ENCODE results near the gene NUP210. TPM values are rescaled to one million over a fixed set of nuclear protein-coding genes. Genes with fewer than 3 reads are reported as not detected.

Gene NUP210
- total RNA-seq, 4 donors from 2014 or later: 3.1 to 15.4 (median 5.0) TPM

DNA sequence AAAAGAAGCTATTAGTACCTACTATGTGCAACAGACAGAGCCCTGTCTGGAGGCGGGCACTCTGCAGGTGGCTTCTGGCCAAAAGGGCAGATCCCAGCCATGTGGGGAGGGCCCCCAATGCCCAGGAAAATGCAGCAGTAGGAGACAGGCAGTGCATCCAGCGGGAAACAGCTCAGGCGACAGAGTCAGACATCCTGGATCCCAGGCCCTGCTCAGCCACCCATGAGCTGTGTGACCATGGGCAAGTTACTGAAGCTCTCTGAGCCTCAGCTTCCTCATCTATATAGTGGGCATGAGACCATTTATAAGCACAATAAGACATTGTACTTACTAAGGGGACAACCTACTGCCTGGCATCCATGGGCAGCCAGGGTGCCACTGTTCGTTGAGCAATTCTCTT is 25.8 kb downstream of the NUP210 start:
- H3K4me1 ChIP-seq: no peaks in the 10 kb centered on the region
- TF ChIP-seq, protein P1, sequence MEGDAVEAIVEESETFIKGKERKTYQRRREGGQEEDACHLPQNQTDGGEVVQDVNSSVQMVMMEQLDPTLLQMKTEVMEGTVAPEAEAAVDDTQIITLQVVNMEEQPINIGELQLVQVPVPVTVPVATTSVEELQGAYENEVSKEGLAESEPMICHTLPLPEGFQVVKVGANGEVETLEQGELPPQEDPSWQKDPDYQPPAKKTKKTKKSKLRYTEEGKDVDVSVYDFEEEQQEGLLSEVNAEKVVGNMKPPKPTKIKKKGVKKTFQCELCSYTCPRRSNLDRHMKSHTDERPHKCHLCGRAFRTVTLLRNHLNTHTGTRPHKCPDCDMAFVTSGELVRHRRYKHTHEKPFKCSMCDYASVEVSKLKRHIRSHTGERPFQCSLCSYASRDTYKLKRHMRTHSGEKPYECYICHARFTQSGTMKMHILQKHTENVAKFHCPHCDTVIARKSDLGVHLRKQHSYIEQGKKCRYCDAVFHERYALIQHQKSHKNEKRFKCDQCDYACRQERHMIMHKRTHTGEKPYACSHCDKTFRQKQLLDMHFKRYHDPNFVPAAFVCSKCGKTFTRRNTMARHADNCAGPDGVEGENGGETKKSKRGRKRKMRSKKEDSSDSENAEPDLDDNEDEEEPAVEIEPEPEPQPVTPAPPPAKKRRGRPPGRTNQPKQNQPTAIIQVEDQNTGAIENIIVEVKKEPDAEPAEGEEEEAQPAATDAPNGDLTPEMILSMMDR (IDR thresholded peaks at IDR 0.05): no peak
- TF ChIP-seq POLR2A (IDR thresholded peaks at IDR 0.05): no peak
- no peak for TF ChIP-seq EP300 (IDR thresholded peaks at IDR 0.05)
- TF ChIP-seq POLR2AphosphoS5 (IDR thresholded peaks at IDR 0.05): no peak
- DNase-seq (ENCODE audit: low spot score in 2 of 2): no peak
- no peaks in the 10 kb centered on the region for H3K9me3 ChIP-seq
- H3K27ac ChIP-seq: no peak overlapping the region
- no peaks in the 10 kb centered on the region for H3K27me3 ChIP-seq
- 69% methylated on average over 4 of the region's 4 CpGs for WGBS
- no peaks in the 10 kb centered on the region for H3K36me3 ChIP-seq
- H3K4me3 ChIP-seq: no peak overlapping the region

DNA sequence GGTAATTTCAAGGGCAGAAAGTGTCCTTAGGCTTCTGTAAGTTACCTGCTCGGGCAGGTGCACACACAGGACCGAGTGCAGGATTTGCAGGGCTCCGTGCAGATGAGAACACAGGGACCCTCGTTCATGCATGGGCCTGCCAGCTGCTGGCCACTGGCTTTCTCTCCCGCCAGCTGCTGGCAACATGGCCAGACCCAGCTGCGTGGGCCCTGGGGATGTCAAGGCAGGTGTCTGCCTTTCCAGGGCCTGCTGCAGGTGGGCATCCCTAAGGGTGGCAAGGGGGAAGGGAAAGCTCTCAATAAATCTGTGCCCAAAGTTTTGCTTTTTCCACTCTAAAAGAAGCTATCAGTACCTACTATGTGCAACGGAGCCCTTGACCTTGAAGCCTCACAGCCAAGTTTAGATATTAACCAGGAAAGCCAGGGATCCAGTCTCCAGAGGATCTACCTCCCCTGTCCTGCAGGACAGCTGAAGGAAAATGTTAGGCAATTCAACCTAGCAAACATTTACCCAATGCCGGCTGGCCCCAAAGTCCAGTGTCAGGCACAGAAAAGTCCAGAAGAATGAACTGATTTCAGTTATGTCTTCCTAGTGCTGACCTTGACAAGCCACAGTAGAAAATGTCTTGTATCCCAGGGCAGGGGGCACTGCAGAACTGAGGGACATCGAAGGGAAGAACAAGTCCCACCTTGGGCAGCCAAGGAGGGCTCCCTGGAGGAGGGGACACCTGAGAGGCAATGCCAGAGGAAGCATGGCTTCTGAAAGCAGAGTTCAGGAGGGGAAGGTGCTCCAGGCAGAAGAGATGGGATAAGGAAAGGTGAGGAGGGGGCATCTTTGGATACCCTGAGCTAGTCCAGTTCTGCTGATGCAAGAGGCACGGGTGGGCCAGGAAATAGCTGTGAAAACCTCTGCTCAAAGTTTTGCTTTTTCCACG is 26.4 kb downstream of the NUP210 start:
- DNase-seq (ENCODE audit: low spot score in 2 of 2): no peak
- 65% methylated on average over 8 of the region's 11 CpGs for WGBS
- Histone ChIP-seq H3K27ac (no peak overlapping the region), H3K36me3 (no peaks in the 10 kb centered on the region), H3K4me3 (no peak overlapping the region), H3K9me3 (no peaks in the 10 kb centered on the region), H3K4me1 (no peaks in the 10 kb centered on the region), H3K27me3 (no peaks in the 10 kb centered on the region)
- TF ChIP-seq POLR2A (IDR thresholded peaks at IDR 0.05) (no peak), POLR2AphosphoS5 (IDR thresholded peaks at IDR 0.05) (no peak)

DNA sequence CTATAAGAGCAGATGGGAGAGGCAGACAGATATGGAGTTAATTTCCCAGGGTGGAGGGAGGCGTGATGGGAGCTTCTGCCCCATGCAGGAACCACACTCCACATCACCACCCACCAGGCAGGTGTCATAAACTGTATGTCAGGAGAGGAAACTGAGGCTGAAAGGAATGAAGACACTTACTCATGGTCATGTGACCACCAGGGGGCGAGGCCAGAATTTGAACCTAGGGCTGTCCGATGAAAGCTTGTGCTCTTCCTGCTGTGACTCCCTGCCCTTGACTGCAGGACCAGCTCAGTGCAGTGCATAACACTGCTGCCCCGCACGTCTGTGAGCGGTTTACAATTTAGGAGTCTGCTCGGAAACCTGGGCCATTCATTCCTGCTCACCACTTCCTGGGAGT is 28.8 kb downstream of the NUP210 start:
- Histone ChIP-seq H3K27me3 (no peaks in the 10 kb centered on the region), H3K36me3 (no peaks in the 10 kb centered on the region), H3K4me1 (no peaks in the 10 kb centered on the region), H3K9me3 (no peaks in the 10 kb centered on the region), H3K4me3 (no peak overlapping the region), H3K27ac (no peak overlapping the region)
- no peak for DNase-seq (ENCODE audit: low spot score in 2 of 2)
- TF ChIP-seq POLR2AphosphoS5 (IDR thresholded peaks at IDR 0.05) (no peak), EP300 (IDR thresholded peaks at IDR 0.05) (no peak), POLR2A (IDR thresholded peaks at IDR 0.05) (no peak)
- TF ChIP-seq, protein P1 (IDR thresholded peaks at IDR 0.05): no peak
- WGBS: 92% methylated on average over 7 of the region's 7 CpGs

DNA sequence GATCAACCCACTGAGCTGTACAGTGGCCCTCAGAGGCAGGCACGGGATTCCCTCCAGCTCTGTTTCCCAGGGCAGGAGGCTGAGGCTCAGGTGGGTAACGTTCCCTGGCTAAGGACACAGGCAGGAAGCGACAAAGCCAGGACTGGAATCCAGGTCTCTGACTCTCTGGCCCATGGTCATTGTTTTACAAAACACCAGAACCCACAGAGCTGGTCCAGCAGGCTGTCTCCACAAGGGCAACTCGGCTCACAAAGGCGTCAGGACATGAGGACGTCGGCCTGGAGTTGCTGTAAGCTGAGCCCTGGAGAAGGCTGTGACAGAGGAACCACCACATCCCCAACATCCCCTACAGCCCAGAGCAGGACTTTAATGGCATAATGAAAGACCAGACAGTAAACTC is 30.7 kb downstream of the NUP210 start:
- H3K4me3 ChIP-seq: no peak overlapping the region
- H3K4me1 ChIP-seq: no peaks in the 10 kb centered on the region
- H3K36me3 ChIP-seq: peaks cover 2% of the 10 kb centered on the region
- H3K27ac ChIP-seq: no peak overlapping the region
- no peaks in the 10 kb centered on the region for H3K9me3 ChIP-seq
- 88% methylated on average over 5 of the region's 7 CpGs for WGBS
- H3K27me3 ChIP-seq: no peaks in the 10 kb centered on the region
- no peak for TF ChIP-seq EP300 (IDR thresholded peaks at IDR 0.05)
- no peak for TF ChIP-seq POLR2AphosphoS5 (IDR thresholded peaks at IDR 0.05)
- TF ChIP-seq, protein P1 (IDR thresholded peaks at IDR 0.05): no peak
- no peak for TF ChIP-seq POLR2A (IDR thresholded peaks at IDR 0.05)
- DNase-seq (ENCODE audit: low spot score in 2 of 2): no peak

DNA sequence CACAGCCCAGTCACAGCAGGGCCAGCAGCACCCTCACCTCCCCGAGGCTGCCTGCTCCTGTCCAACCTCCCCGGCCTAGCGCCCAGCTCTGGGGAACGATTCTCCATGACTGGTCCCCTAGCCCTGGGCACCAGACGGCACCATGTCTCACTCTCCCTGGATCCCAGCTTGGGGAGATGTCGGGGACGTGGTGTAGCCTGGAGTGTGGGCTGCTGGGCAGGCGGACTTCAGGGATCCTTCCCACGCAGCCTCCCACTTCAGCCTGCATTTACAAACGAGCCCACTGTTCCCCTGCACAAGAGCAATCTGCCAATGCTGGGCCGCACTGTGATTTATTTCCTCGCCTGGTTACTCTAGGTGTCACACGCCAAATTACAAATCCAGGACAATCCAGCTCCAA is 31.3 kb downstream of the NUP210 start:
- peaks cover 2% of the 10 kb centered on the region for H3K36me3 ChIP-seq
- 87% methylated on average over 10 of the region's 13 CpGs for WGBS

More for the DNA sequence above, 31.3 kb downstream of the NUP210 start:
- Histone ChIP-seq H3K27ac (no peak overlapping the region), H3K4me3 (no peak overlapping the region), H3K4me1 (no peaks in the 10 kb centered on the region), H3K27me3 (no peaks in the 10 kb centered on the region), H3K9me3 (no peaks in the 10 kb centered on the region)
- TF ChIP-seq EP300 (IDR thresholded peaks at IDR 0.05): no peak
- TF ChIP-seq POLR2AphosphoS5 (IDR thresholded peaks at IDR 0.05): no peak
- no peak for TF ChIP-seq POLR2A (IDR thresholded peaks at IDR 0.05)
- TF ChIP-seq, protein P1 (IDR thresholded peaks at IDR 0.05): no peak
- DNase-seq (ENCODE audit: low spot score in 2 of 2): no peak

All from suprapubic skin (tissue), 4 donors.